ENCODE data around the gene DISC1. TPM values are rescaled to one million over a fixed set of nuclear protein-coding genes. Genes with fewer than 3 reads are reported as not detected.

Gene DISC1
- total RNA-seq, 1 donor from 2014 or later = 12.5 TPM

DNA sequence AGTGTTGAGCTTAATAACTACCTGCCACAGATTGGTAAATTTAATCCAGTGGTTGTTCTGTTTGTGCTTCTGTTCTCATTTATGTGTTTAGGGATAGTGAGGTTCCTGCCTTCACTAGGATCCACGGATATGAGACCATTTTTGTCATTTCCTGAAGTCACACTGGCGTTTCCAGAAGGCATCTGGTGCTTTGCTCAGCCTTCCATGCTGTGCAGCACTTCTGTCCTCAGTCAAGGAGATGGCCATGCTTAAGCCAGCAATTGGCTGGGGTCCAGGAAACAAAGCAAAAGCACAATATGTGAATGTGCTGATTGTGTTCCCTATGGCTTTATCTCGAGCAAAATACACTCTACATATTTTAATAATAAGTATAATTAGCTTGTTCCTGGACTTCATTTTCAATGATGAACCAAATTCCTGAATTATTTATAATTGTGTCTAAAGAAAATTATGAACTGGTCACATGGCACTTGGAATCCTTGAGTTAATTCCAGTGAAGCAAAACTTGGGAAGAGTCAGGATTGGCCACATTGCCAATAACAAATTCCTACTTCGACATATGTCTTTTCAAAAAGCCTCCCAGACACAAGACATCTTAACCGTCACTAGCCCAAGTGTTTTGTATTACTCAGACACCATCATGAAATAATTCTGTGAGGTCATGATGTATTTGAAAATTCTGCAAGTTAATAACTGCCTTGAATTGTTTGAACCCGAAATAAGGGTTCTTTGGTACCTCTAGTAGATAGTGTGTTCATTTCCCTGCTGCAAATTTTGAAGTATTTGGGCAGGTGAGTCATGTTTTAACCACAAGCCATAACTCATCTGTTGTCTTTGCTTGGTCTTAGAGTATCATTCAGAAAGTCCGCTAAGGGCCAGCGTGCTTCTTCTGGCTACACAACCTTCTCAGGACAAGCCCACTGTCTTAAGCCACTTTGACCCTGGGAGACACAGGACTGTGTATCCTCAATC is 412.4 kb downstream of the DISC1 start:
- Histone ChIP-seq H3K27me3 (ENCODE audit: control insufficient read depth in 3 of 3, insufficient read depth in 3 of 3, low read length in 3 of 3) (no peaks in the 10 kb centered on the region), H3K36me3 (ENCODE audit: control insufficient read depth in 3 of 3, insufficient read depth in 3 of 3, low read length in 3 of 3) (no peaks in the 10 kb centered on the region), H3K4me3 (ENCODE audit: low read length in 3 of 3) (no peak overlapping the region), H3K9me3 (ENCODE audit: control insufficient read depth in 3 of 3, low read length in 3 of 3) (no peaks in the 10 kb centered on the region), H3K4me1 (ENCODE audit: control insufficient read depth in 3 of 3, insufficient read depth in 3 of 3, low read length in 3 of 3) (no peaks in the 10 kb centered on the region), H3K27ac (ENCODE audit: low read depth, low read length) (no peak overlapping the region), H3K9ac (ENCODE audit: low read depth in 1 of 3, low read length in 3 of 3) (no peak overlapping the region)

DNA sequence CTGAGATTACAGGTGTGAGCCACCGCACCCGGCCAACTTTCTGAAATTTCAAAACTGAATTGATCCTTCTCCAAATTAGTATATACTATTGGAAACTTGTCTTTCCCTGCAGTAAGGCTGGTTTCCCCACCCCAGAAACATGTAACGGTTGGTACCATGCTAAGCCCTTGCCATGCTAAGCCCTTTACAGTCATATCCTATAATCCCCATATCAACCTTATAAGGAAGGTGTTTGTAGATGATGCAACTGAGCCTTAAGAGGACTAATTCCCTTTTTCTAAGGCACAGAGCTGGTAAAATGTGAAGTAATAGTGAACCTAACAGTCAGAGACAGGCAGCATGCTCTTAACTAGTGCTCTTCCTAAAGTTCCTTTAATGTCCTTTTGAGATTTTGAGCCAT is 413.7 kb downstream of the DISC1 start:
- Histone ChIP-seq H3K36me3 (ENCODE audit: control insufficient read depth in 3 of 3, insufficient read depth in 3 of 3, low read length in 3 of 3) (no peaks in the 10 kb centered on the region), H3K9ac (ENCODE audit: low read depth in 1 of 3, low read length in 3 of 3) (no peak overlapping the region), H3K9me3 (ENCODE audit: control insufficient read depth in 3 of 3, low read length in 3 of 3) (no peaks in the 10 kb centered on the region), H3K4me3 (ENCODE audit: low read length in 3 of 3) (no peak overlapping the region), H3K27me3 (ENCODE audit: control insufficient read depth in 3 of 3, insufficient read depth in 3 of 3, low read length in 3 of 3) (no peaks in the 10 kb centered on the region), H3K4me1 (ENCODE audit: control insufficient read depth in 3 of 3, insufficient read depth in 3 of 3, low read length in 3 of 3) (no peaks in the 10 kb centered on the region), H3K27ac (ENCODE audit: low read depth, low read length) (no peak overlapping the region)

DNA sequence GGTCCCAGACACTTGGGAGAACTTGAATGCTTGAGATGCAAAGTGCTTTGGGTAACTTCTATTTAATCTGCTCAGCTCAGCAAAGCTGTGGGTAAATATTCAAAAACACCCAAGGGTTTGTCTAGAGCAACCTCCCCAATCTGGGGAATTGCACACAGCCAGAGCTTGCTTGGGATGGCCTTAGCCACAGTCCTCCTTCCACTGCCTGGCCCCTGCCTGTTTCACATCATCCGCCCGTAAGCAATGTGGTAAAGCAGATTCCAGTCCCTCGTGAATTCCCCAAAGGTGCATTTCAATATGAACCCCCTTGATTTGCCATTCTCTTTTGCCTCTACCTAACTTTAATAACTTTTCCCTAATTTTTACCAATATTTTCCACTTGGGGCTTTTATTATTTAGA is 418.1 kb downstream of the DISC1 start:
- H3K9ac ChIP-seq (ENCODE audit: low read depth in 1 of 3, low read length in 3 of 3) = no peak overlapping the region
- H3K27me3 ChIP-seq (ENCODE audit: control insufficient read depth in 3 of 3, insufficient read depth in 3 of 3, low read length in 3 of 3) = no peaks in the 10 kb centered on the region
- H3K4me3 ChIP-seq (ENCODE audit: low read length in 3 of 3) = no peak overlapping the region
- no peaks in the 10 kb centered on the region for H3K4me1 ChIP-seq (ENCODE audit: control insufficient read depth in 3 of 3, insufficient read depth in 3 of 3, low read length in 3 of 3)
- no peaks in the 10 kb centered on the region for H3K36me3 ChIP-seq (ENCODE audit: control insufficient read depth in 3 of 3, insufficient read depth in 3 of 3, low read length in 3 of 3)
- H3K27ac ChIP-seq (ENCODE audit: low read depth, low read length) = no peak overlapping the region
- H3K9me3 ChIP-seq (ENCODE audit: control insufficient read depth in 3 of 3, low read length in 3 of 3) = no peaks in the 10 kb centered on the region

DNA sequence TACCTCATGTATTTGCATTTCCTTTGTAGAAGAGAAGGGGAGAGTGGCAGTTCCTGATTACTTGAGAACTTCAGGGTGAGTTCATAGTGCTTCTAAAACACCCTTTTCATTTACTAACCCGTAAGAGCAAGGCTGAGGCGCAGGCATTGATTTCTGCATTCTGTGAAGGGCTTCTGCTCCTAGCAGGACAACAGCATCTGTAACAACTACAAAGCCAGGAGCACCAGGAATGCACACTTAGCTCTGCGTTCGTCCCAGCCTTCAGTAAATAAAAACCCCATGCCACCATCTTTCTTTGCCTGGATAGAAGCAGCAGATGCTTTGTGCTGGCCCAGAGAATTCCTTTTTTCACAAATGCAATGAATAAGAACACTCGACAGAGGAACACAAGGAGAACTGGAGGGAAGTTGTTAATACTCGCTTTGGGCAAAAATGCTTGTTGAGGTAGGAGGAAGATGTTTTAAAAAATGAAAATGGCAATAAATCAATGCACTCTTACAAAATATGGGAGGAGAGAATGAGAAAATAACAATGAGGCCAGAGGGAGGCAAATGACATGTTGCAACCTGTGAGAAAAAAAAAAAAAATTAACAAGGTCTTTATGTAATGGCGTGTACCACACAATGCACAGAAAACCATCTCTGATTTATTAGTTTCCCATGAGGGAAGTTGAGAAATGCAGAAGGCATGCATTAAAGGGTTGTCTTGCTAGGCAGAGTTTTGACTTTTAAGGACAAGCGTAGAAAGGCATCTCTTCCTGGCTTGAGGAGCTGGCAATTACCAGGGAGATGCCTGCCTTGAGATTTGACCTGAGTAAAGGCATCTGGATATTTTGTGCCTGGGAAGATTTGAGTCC is 418.8 kb downstream of the DISC1 start:
- H3K36me3 ChIP-seq (ENCODE audit: control insufficient read depth in 3 of 3, insufficient read depth in 3 of 3, low read length in 3 of 3) = no peaks in the 10 kb centered on the region
- no peaks in the 10 kb centered on the region for H3K9me3 ChIP-seq (ENCODE audit: control insufficient read depth in 3 of 3, low read length in 3 of 3)
- no peaks in the 10 kb centered on the region for H3K4me1 ChIP-seq (ENCODE audit: control insufficient read depth in 3 of 3, insufficient read depth in 3 of 3, low read length in 3 of 3)
- no peak overlapping the region for H3K4me3 ChIP-seq (ENCODE audit: low read length in 3 of 3)
- no peak overlapping the region for H3K9ac ChIP-seq (ENCODE audit: low read depth in 1 of 3, low read length in 3 of 3)
- H3K27me3 ChIP-seq (ENCODE audit: control insufficient read depth in 3 of 3, insufficient read depth in 3 of 3, low read length in 3 of 3) = no peaks in the 10 kb centered on the region
- H3K27ac ChIP-seq (ENCODE audit: low read depth, low read length) = no peak overlapping the region

DNA sequence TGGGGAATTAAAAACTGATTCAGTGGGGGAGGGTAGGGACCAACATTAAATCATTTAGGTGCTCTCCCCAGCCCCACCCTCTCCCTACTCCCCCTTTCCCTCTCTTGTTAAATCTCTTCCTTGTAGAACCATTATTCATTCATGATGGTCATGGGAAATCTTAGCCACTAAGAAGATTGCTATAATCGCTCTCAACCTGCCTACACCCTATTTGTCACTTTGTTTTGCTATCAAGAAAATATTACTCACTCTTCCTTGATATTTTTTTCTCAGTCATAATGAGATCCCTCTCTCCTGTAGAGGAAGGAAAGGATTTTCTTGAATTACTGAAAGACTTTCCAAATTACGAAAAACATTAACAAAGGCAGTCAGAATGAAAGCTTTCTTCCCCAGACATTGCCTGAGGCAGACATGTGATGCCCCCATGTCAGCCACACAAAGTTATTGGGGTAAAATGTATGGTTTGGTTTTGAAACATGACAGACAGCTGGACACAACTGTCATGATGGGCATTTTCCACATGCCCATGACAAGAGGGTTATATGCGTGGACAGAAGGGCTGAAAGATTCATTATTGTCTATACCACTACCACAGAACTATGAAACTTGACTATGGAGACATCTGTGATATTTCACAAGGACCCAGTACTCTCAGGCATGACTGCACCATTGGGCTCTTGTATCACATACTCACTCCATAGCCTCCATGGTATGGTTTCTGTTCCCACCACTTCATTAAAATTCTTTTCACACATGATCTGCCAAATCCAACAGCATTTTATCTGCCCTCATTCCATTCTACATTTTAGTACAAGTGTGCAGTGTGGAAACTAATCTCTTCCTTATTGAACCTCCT is 420.1 kb downstream of the DISC1 start:
- no peaks in the 10 kb centered on the region for H3K4me1 ChIP-seq (ENCODE audit: control insufficient read depth in 3 of 3, insufficient read depth in 3 of 3, low read length in 3 of 3)
- no peaks in the 10 kb centered on the region for H3K27me3 ChIP-seq (ENCODE audit: control insufficient read depth in 3 of 3, insufficient read depth in 3 of 3, low read length in 3 of 3)
- no peak overlapping the region for H3K9ac ChIP-seq (ENCODE audit: low read depth in 1 of 3, low read length in 3 of 3)
- no peaks in the 10 kb centered on the region for H3K9me3 ChIP-seq (ENCODE audit: control insufficient read depth in 3 of 3, low read length in 3 of 3)
- no peaks in the 10 kb centered on the region for H3K36me3 ChIP-seq (ENCODE audit: control insufficient read depth in 3 of 3, insufficient read depth in 3 of 3, low read length in 3 of 3)
- no peak overlapping the region for H3K4me3 ChIP-seq (ENCODE audit: low read length in 3 of 3)
- H3K27ac ChIP-seq (ENCODE audit: low read depth, low read length) = no peak overlapping the region

DNA sequence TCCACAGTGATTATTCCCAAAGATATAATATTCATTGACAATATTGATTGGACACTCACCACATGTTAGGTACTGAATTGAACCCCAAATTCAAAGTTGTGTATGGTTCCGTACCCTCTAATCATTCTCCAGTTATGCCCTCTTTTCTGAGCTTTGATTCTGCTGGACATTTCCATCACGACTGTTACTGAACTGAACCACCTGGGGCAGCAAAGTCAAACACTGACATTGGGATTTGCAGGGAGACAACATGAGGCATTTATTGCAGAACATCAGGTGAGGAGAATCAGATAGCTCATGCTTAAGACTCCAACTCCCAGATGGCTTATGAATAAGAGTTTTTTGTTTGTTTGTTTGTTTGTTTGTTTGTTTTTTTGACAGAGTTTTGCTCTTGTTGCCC is 420.9 kb downstream of the DISC1 start:
- no peaks in the 10 kb centered on the region for H3K4me1 ChIP-seq (ENCODE audit: control insufficient read depth in 3 of 3, insufficient read depth in 3 of 3, low read length in 3 of 3)
- no peak overlapping the region for H3K4me3 ChIP-seq (ENCODE audit: low read length in 3 of 3)
- no peaks in the 10 kb centered on the region for H3K27me3 ChIP-seq (ENCODE audit: control insufficient read depth in 3 of 3, insufficient read depth in 3 of 3, low read length in 3 of 3)
- H3K27ac ChIP-seq (ENCODE audit: low read depth, low read length) = no peak overlapping the region
- H3K9me3 ChIP-seq (ENCODE audit: control insufficient read depth in 3 of 3, low read length in 3 of 3) = no peaks in the 10 kb centered on the region
- H3K9ac ChIP-seq (ENCODE audit: low read depth in 1 of 3, low read length in 3 of 3) = no peak overlapping the region
- H3K36me3 ChIP-seq (ENCODE audit: control insufficient read depth in 3 of 3, insufficient read depth in 3 of 3, low read length in 3 of 3) = no peaks in the 10 kb centered on the region

DNA sequence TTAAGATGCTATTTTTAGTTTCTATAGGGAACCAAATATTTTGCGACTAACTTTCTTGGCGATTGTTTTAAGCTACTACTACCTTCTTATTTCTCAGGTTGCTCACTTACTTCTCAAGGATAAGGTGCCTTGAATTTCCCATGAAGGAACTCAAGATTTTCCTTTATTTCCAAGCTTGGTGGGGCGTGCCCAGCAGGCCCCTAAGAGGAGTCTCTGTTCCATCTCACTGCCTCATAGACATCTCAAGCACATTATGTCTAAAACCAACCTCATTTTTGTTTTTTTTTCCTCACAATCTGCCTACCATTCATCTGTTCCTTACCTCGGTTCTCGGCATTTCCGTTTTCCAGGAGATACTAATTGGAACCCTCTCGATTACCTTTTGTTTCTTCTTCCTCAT is 421.9 kb downstream of the DISC1 start:
- Histone ChIP-seq H3K4me1 (ENCODE audit: control insufficient read depth in 3 of 3, insufficient read depth in 3 of 3, low read length in 3 of 3) (no peaks in the 10 kb centered on the region), H3K4me3 (ENCODE audit: low read length in 3 of 3) (no peak overlapping the region), H3K27me3 (ENCODE audit: control insufficient read depth in 3 of 3, insufficient read depth in 3 of 3, low read length in 3 of 3) (no peaks in the 10 kb centered on the region), H3K27ac (ENCODE audit: low read depth, low read length) (no peak overlapping the region), H3K9me3 (ENCODE audit: control insufficient read depth in 3 of 3, low read length in 3 of 3) (no peaks in the 10 kb centered on the region), H3K36me3 (ENCODE audit: control insufficient read depth in 3 of 3, insufficient read depth in 3 of 3, low read length in 3 of 3) (no peaks in the 10 kb centered on the region), H3K9ac (ENCODE audit: low read depth in 1 of 3, low read length in 3 of 3) (no peak overlapping the region)

DNA sequence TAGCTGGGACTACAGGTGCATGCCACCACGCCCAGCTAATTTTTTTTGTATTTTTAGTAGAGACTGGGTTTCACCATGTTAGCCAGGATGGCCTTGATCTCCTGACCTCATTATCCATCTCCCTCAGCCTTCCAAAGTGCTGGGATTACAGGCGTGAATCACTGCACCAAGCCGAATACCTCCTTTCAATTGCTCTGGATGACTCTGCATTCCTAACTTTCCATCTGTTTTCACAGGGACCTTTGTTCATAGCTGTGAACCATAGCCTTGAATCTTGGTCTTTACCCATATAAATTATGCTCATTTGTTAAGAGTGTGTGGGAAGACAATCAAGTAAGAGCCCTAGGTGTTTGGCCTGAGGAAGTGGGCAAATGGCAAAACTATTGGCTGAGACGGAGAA is 422.7 kb downstream of the DISC1 start:
- H3K9ac ChIP-seq (ENCODE audit: low read depth in 1 of 3, low read length in 3 of 3) = no peak overlapping the region
- no peaks in the 10 kb centered on the region for H3K9me3 ChIP-seq (ENCODE audit: control insufficient read depth in 3 of 3, low read length in 3 of 3)
- no peaks in the 10 kb centered on the region for H3K4me1 ChIP-seq (ENCODE audit: control insufficient read depth in 3 of 3, insufficient read depth in 3 of 3, low read length in 3 of 3)
- no peaks in the 10 kb centered on the region for H3K36me3 ChIP-seq (ENCODE audit: control insufficient read depth in 3 of 3, insufficient read depth in 3 of 3, low read length in 3 of 3)
- H3K4me3 ChIP-seq (ENCODE audit: low read length in 3 of 3) = no peak overlapping the region
- H3K27me3 ChIP-seq (ENCODE audit: control insufficient read depth in 3 of 3, insufficient read depth in 3 of 3, low read length in 3 of 3) = no peaks in the 10 kb centered on the region
- H3K27ac ChIP-seq (ENCODE audit: low read depth, low read length) = no peak overlapping the region

DNA sequence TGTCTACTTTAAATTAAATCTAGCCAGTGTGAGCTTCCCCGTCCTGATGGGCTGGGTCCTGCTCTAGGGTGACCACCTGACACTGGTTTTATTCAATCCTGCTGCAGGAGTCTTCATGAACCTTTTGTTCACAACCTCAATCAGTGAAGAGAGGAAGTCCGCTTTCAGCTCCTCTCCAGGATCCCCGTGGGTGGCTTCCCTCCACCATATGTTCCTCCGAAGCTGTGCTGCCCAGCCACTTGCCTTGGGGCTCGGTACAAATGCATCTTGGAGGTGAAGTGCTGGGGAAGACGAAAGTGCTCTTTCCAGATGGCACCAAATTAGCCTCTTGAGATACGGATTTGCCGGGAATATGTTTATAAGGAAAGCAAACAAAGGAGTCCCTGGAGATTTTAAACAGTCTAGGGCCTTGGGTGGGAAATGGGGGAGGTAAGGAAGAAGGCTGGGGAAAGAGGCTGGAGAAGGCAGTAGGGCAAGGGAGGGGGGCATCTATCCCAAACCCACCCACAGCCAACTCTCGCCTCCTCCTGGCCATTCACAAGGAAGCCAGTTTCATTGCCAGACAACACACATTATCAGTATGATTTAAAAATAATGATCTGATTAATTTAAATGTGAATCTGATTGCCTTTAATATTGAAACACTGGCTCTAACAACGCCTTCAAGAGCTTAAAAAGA is 430.8 kb downstream of the DISC1 start:
- H3K27me3 ChIP-seq (ENCODE audit: control insufficient read depth in 3 of 3, insufficient read depth in 3 of 3, low read length in 3 of 3) = peaks cover 0 to 3% (median 0%) of the 10 kb centered on the region in 3 donors
- H3K36me3 ChIP-seq (ENCODE audit: control insufficient read depth in 3 of 3, insufficient read depth in 3 of 3, low read length in 3 of 3) = no peaks in the 10 kb centered on the region
- no peak overlapping the region for H3K27ac ChIP-seq (ENCODE audit: low read depth, low read length)
- no peaks in the 10 kb centered on the region for H3K9me3 ChIP-seq (ENCODE audit: control insufficient read depth in 3 of 3, low read length in 3 of 3)
- H3K4me3 ChIP-seq (ENCODE audit: low read length in 3 of 3) = no peak overlapping the region
- H3K9ac ChIP-seq (ENCODE audit: low read depth in 1 of 3, low read length in 3 of 3) = no peak overlapping the region
- no peaks in the 10 kb centered on the region for H3K4me1 ChIP-seq (ENCODE audit: control insufficient read depth in 3 of 3, insufficient read depth in 3 of 3, low read length in 3 of 3)
